Cardiac muscle cell (in vitro differentiated cells and primary cell): ENCODE results near the gene ASPDH. TPM values are rescaled to one million over a fixed set of nuclear protein-coding genes. Genes with fewer than 3 reads are reported as not detected.

Source experiments
- DNase-seq, 2 donors: peaks; one replicate each; pipeline versions ENCODE4 v3.0.0 to v3.0.0-alpha.2; 2010 to 2017; ENCODE audit warnings: low read depth in 1 of 2, low spot score in 1 of 2
- H3K27ac ChIP-seq: fragments of 200-600 bp; sonication (generic); 2 replicates; pipeline ENCODE4 v1.5.1; 2016
- H3K27me3 ChIP-seq: fragments of 200-600 bp; sonication (generic); 2 replicates; pipeline ENCODE4 v1.6.0; 2016; ENCODE audit warnings: control low read depth
- H3K36me3 ChIP-seq: fragments of 200-600 bp; sonication (generic); 2 replicates; pipeline ENCODE4 v1.5.1; 2016; ENCODE audit warnings: control low read depth
- H3K4me1 ChIP-seq: fragments of 200-600 bp; sonication (generic); 2 replicates; pipeline ENCODE4 v1.8.1; 2017; ENCODE audit warnings: low read depth, mild to moderate bottlenecking, mixed run types
- H3K4me3 ChIP-seq: fragments of 200-600 bp; sonication (generic); 2 replicates; pipeline ENCODE4 v1.5.1; 2016; ENCODE audit warnings: mild to moderate bottlenecking
- H3K9me3 ChIP-seq: fragments of 200-600 bp; sonication (generic); 2 replicates; pipeline ENCODE4 v1.5.1; 2017; ENCODE audit warnings: low read depth, mild to moderate bottlenecking, control low read depth
- polyA plus RNA-seq: library from polyadenylated mRNA; unstranded; fragments of >200 nt; fragmentation: Nextera tagmentation; extraction: Ambion mirVana; gene quantifications from 2 replicates; pipeline ENCODE4 v1.2.1, GENCODE V29; 2016
- total RNA-seq: library from RNA; depleted of rRNA; stranded (reverse); fragments of >200 nt; gene quantifications from 2 replicates; pipeline ENCODE4 v1.2.3, GENCODE V29; 2016
- TF ChIP-seq, protein P1 (sequence below): IDR thresholded peaks from 2 replicates; pipeline ENCODE4 v1.5.1; 2012; ENCODE audit warnings: low read depth, mild to moderate bottlenecking, low read length

The ASPDH gene
- total and polyA plus RNA-seq, 2 experiments from 2014 or later = not detected

- H3K27me3 ChIP-seq = no peaks in the 10 kb centered on the region
- no peaks in the 10 kb centered on the region for H3K9me3 ChIP-seq
- H3K4me3 ChIP-seq = peak overlapping the region; percentile 99
- H3K36me3 ChIP-seq = peaks cover 32% of the 10 kb centered on the region
- peak overlapping the region; percentile 100 for H3K27ac ChIP-seq
- peaks cover 10% of the 10 kb centered on the region for H3K4me1 ChIP-seq
- DNase-seq = peak in 1 of 2 donors; percentile 38
- TF ChIP-seq, protein P1, sequence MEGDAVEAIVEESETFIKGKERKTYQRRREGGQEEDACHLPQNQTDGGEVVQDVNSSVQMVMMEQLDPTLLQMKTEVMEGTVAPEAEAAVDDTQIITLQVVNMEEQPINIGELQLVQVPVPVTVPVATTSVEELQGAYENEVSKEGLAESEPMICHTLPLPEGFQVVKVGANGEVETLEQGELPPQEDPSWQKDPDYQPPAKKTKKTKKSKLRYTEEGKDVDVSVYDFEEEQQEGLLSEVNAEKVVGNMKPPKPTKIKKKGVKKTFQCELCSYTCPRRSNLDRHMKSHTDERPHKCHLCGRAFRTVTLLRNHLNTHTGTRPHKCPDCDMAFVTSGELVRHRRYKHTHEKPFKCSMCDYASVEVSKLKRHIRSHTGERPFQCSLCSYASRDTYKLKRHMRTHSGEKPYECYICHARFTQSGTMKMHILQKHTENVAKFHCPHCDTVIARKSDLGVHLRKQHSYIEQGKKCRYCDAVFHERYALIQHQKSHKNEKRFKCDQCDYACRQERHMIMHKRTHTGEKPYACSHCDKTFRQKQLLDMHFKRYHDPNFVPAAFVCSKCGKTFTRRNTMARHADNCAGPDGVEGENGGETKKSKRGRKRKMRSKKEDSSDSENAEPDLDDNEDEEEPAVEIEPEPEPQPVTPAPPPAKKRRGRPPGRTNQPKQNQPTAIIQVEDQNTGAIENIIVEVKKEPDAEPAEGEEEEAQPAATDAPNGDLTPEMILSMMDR = no peak
These were observed 18.6 kb downstream of the ASPDH start for GRCh38 chr19:50495020-50495531.

- DNase-seq = peak in 1 of 2 donors; percentile 42
- TF ChIP-seq, protein P1 = no peak
- peaks cover 35% of the 10 kb centered on the region for H3K36me3 ChIP-seq
- no peaks in the 10 kb centered on the region for H3K9me3 ChIP-seq
- H3K4me3 ChIP-seq = peak overlapping the region; percentile 99
- H3K27me3 ChIP-seq = no peaks in the 10 kb centered on the region
- H3K4me1 ChIP-seq = peaks cover 10% of the 10 kb centered on the region
- peak overlapping the region; percentile 100 for H3K27ac ChIP-seq
These were observed 19.3 kb downstream of the ASPDH start for GRCh38 chr19:50494186-50495019.

DNA sequence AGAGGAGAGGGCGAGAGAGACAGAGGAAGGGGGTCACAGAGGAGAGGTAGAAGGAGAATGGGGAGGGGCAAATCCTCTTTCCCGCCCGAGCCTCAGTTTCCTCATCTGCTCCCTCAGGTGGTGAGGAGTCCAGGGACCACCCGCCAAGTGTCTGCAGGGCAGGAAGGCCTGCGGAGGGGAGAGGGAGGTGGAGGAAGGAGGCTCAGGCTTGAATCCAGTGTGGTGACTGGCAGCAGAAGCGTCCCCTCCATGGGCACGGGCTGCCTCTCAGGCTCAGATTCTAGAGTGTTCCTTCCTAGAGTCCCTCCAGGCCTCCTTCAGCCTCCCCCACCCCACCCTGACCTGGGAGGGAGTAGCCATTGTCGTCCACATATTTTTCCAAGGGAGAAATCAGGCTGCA lies 20.5 kb downstream of the ASPDH start:
- Histone ChIP-seq H3K27ac (peak overlapping the region; percentile 80), H3K4me3 (peak overlapping the region; percentile 14), H3K27me3 (no peaks in the 10 kb centered on the region), H3K9me3 (no peaks in the 10 kb centered on the region), H3K36me3 (peaks cover 27% of the 10 kb centered on the region), H3K4me1 (peaks cover 10% of the 10 kb centered on the region)
- TF ChIP-seq, protein P1 = no peak
- peak in 1 of 2 donors; percentile 36 for DNase-seq

DNA sequence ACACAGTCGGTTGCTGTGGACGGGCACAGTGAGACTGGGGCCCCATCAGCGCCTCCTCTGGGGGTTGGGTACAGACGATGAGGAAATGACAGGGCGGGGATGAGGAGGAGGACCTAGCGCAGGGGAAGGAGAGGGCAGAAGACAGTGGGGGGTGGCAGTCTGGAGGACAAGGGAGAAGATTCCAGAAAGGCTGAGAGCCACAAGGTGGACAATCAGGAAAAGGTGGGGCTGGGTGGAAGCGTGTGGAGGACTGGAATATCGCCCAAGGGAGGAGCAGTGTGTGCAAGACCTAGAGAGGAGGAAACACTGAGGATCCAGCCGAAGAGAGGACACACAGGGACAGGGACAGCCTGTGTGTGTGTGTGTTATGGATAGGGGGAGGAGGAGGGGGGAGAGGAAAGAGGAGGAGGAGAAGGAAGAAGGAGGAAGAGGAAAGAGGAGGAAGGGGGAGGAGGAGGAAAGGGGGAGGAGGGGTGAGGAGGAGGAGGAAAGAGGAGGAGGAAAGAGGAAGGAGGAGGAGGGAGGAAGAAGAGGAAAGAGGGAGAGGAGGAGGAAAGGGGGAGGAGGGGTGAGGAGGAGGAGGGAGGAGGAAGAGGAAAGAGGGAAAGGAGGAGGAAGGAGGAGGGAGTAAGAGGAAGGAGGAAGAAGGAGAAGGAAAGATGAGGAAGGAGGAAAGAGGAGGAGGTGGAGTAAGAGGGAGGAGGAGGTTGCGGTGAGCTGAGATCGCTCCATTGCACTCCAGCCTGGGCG lies 21.2 kb downstream of the ASPDH start:
- H3K27me3 ChIP-seq = no peaks in the 10 kb centered on the region
- peak overlapping the region; percentile 81 for H3K27ac ChIP-seq
- H3K36me3 ChIP-seq = peaks cover 27% of the 10 kb centered on the region
- H3K9me3 ChIP-seq = no peaks in the 10 kb centered on the region
- H3K4me3 ChIP-seq = peak overlapping the region; percentile 18
- TF ChIP-seq, protein P1 = no peak
- DNase-seq = peak in 1 of 2 donors; percentile 38
- H3K4me1 ChIP-seq = peaks cover 10% of the 10 kb centered on the region

DNA sequence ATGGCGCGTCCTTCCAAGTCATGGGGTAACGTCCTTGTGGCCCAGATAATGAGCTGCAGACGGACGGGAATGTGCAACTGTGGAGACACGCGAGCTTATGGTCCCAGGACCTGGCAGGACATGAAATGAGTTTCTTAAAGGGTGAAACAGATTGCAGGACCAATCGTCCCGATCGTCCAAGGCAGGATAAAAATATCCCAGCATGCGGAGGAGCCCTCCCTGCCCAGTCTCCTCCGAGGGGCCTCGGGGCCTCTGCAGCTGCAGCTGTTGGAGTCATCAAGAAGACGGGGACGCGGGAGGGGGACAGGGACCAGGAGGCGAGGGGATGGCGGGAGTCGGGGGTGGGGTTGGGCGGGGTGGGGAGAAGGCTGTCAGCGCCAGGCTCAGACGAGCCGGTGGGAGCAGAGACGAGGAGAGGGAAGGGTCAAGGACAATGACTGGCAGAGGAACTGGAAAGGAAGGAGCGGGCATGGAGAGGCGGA lies 22.7 kb downstream of the ASPDH start:
- H3K9me3 ChIP-seq = no peaks in the 10 kb centered on the region
- H3K4me3 ChIP-seq = peak overlapping the region; percentile 18
- peaks cover 10% of the 10 kb centered on the region for H3K4me1 ChIP-seq
- H3K36me3 ChIP-seq = peaks cover 22% of the 10 kb centered on the region
- no peaks in the 10 kb centered on the region for H3K27me3 ChIP-seq
- H3K27ac ChIP-seq = peak overlapping the region; percentile 81
- no peak for DNase-seq
- TF ChIP-seq, protein P1 = no peak
